ENCODE results near the gene PPA1.
A peak's percentile ranks its signal among the peaks of the same experiment; 100 is the strongest.
"Not testable (repeated sequence)": the region's sequence is repeated elsewhere in the genome, so short reads cannot be mapped to it uniquely, and the experiment has no call there.

PPA1 gene

GRCh38 chr10:70233109-70233938 is at the start of gene PPA1:
Gene PPA1 (minus strand): TSS chr10:70233429. CDS start chr10:70233327, 102 bp downstream.
- FAIRE-seq, result peak; percentile 91
- peak; percentile 99 for DNase-seq (ENCODE audit: insufficient read length, low spot score)

- DNase-seq (ENCODE audit: insufficient read length, low spot score) (no peak), FAIRE-seq (no peak)
These were observed 48.4 kb upstream of the PPA1 start for GRCh38 chr10:70281609-70282008.

DNA sequence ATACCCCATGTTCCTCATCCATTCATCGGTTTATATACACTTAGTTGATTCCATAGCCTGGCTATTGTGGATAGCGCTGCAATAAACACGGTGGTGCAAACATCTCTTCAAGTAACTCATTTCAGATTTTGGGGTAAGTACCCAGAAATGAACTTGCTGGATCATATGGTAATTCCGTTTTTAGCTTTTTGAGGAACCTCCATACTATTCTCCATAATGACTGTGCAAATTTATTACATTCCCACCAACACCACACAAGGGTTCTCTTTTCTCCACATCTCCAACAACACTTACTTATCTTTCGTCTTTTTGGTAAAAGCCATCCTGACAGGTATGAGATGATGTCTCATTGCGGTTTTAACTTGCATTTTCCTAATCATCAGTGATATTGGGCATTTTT is 46.9 kb upstream of the PPA1 start:
- DNase-seq (ENCODE audit: insufficient read length, low spot score), result no peak
- no peak for FAIRE-seq

DNA sequence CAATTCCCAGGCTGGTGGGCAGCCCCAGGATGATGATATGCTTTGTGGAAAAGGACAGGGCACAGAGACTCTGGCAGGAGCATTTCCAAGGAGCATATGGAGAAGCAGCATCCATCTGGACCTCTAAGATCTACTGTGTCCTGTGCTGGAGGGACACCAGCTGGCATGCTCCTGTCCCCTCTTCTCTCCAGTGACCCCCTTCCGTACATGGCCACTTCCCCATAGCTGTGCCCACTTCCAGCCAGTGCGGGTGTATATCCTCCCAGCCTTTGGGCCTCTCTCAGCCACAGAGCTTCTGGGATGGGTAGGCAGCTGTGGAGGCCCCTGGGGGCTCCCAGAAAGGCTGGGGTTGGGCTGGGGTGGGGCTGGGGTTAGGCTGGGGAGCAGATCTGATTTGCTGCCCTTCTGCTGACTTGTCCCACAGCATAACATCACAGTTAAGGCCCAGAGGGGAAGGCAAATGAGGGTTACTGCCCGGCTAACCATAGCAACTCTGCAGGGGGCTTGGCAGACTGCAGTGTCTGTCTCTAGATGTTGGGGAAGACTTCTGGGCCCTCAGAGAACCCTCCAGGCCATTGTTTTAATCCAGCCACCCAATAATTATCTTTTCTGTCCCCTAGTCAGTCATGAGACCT is 44.3 kb upstream of the PPA1 start:
- no peak for FAIRE-seq
- no peak for DNase-seq (ENCODE audit: insufficient read length, low spot score)

GRCh38 chr10:70274643-70275042 is 41.4 kb upstream of the PPA1 start:
- DNase-seq (ENCODE audit: insufficient read length, low spot score) (no peak), FAIRE-seq (no peak)

DNA sequence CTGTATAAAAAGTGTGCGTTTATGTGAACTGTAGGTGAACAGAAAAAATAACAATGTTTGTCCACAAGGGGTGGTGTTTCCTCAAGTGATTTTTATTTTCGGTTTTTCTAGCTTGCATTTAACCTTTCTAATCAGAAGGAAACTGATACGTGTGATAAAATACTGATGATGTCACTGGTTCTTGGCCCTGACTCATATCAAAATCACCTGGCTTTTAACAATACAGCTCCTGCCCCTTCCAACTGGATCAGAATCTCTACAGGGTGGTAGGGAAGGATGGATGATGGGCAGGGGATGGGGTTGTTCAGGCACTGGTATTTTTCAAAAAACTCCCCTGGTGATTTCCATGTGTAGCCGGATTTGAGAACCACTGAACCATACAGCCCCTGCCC is 39.7 kb upstream of the PPA1 start:
- FAIRE-seq, result no peak
- peak; percentile 25 for DNase-seq (ENCODE audit: insufficient read length, low spot score)

DNA sequence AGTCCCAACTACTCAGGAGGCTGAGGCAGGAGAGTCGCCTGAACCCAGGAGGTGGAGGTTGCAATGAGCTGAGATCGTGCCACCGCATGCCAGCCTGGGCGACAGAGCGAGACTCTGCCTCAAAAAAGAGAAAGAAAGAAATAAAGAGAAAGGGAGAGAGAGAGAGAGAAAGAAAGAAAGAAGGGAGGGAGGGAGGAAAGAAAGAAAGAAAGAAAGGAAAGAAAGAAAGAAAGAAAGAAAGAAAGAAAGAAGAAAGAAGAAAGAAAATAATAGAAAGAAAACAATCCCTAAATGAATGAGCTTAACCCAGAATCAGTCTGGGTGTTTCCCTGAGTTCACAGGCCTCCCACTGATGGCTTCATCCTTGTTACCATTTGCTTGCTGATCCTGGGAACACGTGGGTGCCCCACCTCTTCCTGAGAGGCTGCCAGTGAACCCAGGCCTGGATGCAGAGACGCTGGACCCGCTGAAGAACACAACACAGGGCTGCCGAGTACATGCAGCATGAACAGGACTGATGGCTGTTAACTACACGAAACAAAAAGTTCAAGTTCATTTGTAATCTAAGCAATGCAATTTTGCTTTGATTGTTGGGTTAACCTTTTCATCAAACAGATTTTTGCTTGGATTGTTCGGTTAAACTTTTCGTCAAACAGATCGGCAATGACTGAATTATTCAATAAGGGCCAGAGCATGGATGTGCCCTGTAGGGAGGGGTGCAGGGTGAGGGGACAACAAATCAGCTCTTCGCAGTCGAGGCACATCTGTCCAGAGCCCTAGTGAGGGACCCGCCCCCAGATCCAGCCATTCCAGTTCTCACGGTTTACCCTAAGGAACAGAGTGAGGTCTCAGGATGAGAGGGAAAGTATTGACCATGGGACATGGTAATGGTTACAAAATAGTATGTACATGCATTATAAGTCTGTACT is 39.0 kb upstream of the PPA1 start:
- no peak for DNase-seq (ENCODE audit: insufficient read length, low spot score)
- no peak for FAIRE-seq

GRCh38 chr10:70270952-70271351 is 37.7 kb upstream of the PPA1 start:
- no peak for FAIRE-seq

GRCh38 chr10:70269741-70270140 is 36.5 kb upstream of the PPA1 start:
- FAIRE-seq (no peak), DNase-seq (ENCODE audit: insufficient read length, low spot score) (no peak)

More at GRCh38 chr10:70270952-70271351, 37.7 kb upstream of the PPA1 start:
- no peak for DNase-seq (ENCODE audit: insufficient read length, low spot score)

DNA sequence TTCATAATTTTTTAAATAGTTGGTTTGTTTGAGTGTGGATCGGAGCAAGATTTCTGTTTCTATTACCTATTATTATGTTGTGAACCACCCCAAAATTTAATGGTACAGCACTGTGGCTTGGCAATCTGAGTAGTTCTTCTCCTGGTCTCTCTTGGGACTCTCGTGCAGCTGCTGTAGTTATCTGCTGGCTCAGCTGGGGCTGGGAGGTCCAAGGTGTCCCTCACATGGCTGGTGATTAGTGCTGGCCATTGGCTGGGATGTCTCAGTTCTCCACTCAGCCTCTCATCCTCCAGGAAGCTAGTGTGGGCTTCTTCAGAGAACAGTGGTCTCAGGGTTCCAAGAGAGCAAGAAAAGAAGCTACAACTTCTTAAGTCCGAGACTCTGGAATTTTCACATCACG is 35.1 kb upstream of the PPA1 start:
- no peak for DNase-seq (ENCODE audit: insufficient read length, low spot score)
- FAIRE-seq, result no peak

- DNase-seq (ENCODE audit: insufficient read length, low spot score) (peak; percentile 88), FAIRE-seq (no peak)
These were observed 34.1 kb upstream of the PPA1 start for GRCh38 chr10:70267161-70267933.

GRCh38 chr10:70266701-70267100 is 33.5 kb upstream of the PPA1 start:
- FAIRE-seq, result no peak
- DNase-seq (ENCODE audit: insufficient read length, low spot score), result no peak

DNA sequence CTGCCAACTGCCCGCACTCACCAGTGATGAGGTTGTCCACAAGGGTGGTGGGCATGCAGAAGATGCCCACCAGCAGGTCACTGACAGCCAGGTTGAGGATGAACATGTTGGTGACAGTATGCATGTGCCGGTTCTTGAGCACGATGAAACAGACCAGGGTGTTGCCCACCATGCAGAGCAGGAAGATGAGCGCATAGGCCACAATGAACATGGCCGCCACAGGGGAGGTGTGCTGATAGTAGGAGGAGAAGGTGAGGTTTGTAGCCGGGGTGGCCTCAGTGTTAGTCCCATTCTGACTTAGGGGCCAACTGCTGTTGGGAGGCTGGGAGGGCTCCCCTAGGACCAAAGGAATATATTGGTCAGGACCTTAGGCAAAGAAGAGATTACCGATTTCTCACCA is 32.8 kb upstream of the PPA1 start:
- DNase-seq (ENCODE audit: insufficient read length, low spot score) (no peak), FAIRE-seq (no peak)

DNA sequence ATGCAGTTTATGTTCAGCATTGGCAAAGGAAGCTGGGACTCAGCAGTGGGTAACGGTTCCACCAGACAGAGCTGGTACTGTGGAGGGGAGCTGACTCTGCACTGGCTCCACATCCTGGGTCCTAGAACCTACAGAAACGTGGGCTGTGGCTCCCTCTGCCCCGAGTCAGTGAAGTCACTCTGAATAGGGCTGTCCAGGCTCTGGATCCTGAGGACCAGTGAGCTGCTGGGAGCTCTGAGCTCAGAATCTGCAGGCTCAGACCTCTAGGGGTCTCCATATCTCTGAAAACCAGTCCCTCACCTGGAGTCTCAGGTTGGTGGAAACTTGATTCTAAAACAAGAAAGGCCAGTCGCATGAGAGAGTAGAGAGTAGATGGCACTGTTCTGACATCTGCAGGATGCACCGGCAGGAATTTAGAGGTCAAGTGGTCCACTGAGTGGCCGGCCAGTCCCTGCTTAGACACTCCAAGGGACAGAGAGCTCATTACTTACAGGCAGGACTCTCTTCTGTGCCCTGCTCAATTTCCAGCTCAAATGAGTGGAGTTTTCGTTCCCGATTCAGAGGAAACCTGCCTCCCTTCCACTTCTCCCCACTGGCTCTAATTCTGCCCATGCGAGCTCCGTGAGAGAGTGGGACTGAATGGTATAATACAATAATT is 31.9 kb upstream of the PPA1 start:
- DNase-seq (ENCODE audit: insufficient read length, low spot score), result peak; percentile 36
- FAIRE-seq, result no peak

DNA sequence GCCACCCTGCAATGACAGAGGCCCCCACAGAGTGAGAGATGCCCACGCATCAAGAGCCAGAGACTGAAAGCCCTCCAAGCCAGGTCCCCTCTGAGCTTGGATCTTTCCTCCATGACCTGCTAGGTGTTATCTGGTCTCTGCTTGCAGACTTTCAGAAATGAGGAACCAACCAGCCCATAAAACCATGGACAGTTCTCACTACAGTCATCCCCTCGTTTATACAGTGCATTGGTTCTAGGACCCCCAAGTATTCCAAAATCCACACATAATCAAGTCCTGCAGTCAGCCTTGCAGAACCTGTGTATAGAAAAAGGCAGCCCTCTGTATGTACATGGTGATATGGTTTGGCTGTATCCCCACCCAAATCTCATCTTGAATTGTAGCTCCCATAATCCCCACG is 27.5 kb upstream of the PPA1 start:
- DNase-seq (ENCODE audit: insufficient read length, low spot score) (no peak), FAIRE-seq (no peak)

DNA sequence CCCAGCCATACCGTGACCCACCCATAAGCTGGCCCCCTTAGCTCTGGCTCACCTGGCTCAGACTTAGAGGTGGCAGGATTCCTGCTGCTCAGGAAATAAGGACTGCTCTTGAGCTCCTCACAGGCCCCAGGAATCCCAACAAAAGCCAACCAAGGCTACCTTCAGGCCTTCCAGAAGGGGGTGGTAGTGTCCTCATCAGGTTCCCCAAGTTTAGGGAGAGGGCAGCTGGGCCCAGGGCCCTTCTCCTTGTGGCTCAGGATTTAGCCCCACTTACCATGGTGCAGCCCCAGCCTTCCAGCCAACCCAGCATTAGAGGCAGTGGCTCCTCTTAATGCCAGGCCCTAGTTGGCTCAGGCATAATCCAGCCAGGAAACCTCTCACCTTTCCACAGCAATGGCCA is 27.0 kb upstream of the PPA1 start:
- DNase-seq (ENCODE audit: insufficient read length, low spot score), result no peak
- no peak for FAIRE-seq

DNA sequence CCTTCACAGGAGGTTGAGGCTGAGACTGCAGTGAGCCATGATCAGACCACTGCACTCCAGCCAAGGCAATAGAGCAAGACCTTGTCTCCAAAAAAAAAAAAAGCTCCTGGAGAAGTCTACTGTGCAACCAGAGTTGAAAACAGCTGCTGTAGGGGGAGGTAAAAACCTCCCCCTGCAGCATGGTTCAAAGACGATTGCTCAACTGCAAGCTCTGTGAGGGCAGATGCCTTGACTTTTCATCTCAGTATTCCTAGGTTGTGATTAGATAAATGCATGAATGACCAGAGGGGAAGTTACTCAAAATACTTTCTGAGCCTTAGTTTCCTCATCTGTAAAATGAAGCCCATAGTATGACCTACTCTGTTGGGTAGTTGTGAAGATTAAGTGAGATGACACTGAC is 25.0 kb upstream of the PPA1 start:
- no peak for DNase-seq (ENCODE audit: insufficient read length, low spot score)

GRCh38 chr10:70257816-70258215 is 24.6 kb upstream of the PPA1 start:
- not testable (repeated sequence) for DNase-seq (ENCODE audit: insufficient read length, low spot score); FAIRE-seq

More for the DNA sequence above, 25.0 kb upstream of the PPA1 start:
- no peak for FAIRE-seq

DNA sequence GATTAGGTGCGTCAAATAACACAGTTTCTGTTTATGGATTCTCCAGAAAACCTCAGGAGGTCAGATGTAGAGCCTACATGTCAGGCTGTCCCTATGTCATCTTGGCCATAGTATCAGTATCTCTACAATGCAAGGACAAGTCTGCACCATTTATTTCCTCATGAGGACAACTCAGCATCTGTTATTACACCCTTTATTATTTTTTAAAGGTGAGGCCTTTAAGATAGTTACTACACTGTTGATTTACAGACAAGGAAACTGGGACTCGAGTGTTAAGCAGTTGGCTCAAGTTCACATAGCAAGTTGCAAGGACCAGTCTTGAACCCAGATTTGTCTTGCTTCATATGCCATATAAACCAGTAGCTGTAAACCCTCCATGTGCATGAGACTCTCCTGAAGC is 23.2 kb upstream of the PPA1 start:
- FAIRE-seq (no peak), DNase-seq (ENCODE audit: insufficient read length, low spot score) (no peak)
